Choroid plexus epithelial cell (primary cell): Measurements from ENCODE around the gene FBLN7.

ENCODE experiments used
- DNase-seq: peaks from one replicate; pipeline ENCODE4 v3.0.0-alpha.2; 2010; ENCODE audit warnings: low read depth
- H3K4me3 ChIP-seq: 2 replicates; pipeline ENCODE4 v1.5.1; 2011; ENCODE audit warnings: low read depth, mild to moderate bottlenecking, control low read depth, low read length, moderate library complexity
- CTCF ChIP-seq: conservative IDR thresholded peaks from 2 replicates; pipeline ENCODE4 v1.5.1; 2011; ENCODE audit warnings: low read depth, mild to moderate bottlenecking, control low read depth, inconsistent platforms, low read length, moderate library complexity

Gene FBLN7

GRCh38 chr2:112157472-112157871 lies 19.3 kb downstream of the FBLN7 start:
- no peak for DNase-seq
- TF ChIP-seq CTCF = no peak
- H3K4me3 ChIP-seq = no peak overlapping the region

DNA sequence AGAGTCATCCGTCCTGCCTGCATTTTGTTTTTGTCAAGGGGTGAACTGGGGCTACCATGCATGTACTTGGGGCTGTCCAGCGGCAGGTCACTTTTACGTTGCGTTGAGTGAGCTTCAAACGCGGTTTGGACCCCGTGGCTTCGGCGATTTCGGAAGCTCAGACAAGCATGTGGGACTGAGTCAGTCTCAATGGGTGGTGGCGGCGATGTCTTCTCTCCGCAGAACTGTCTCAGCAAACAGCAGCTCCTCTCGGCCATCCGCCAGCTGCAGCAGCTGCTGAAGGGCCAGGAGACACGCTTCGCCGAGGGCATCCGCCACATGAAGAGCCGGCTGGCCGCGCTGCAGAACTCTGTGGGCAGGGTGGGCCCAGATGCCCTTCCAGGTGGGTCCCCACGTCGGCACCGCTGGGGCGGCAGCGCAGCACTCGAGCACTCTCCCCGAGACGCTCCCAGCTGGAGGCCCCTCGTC lies 21.3 kb downstream of the FBLN7 start:
- H3K4me3 ChIP-seq = no peak overlapping the region
- TF ChIP-seq CTCF = no peak
- DNase-seq = no peak

DNA sequence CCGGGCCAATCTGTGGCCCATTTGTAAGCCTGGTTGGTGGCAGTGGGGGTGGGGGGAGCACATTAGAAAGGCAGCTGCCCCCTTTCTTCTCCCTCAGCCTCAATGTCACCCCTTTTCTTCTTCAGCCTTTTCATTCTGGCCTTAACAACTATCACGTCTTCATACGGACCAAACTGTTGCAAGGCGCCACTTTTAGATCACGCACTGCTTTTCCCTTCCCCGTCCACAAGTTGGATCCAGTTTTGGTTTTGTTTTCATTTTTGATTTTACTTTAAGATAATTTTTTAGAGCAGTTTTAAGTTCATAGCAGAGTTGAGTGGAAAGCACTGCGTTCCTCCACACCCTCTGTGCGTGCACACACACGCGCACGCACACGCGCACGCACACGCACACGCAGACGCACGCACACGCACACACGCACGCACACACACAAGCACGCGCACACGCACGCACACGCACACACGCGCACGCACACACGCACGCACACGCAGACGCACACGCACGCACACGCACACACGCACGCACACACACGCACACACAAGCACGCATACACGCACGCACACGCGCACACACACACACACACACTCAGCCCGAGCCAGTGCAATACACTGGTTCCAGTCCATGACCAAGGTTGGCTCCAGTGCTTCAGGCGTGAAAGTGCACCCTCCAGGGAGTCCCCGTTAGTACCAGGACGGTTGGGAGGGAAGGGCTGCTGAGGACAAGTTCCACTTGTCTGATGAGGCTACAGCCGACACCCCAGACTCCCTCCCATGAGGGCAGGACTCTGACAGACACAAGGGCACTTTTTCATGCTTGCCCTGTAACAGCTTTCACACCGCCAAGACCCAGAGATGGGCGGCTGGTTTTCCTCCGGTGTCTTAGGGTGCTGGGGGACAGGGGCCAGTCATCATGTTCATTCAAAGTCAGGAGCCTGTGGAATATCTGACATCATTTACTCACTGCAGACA lies 22.4 kb downstream of the FBLN7 start:
- no peak for DNase-seq
- no peak overlapping the region for H3K4me3 ChIP-seq
- no peak for TF ChIP-seq CTCF

DNA sequence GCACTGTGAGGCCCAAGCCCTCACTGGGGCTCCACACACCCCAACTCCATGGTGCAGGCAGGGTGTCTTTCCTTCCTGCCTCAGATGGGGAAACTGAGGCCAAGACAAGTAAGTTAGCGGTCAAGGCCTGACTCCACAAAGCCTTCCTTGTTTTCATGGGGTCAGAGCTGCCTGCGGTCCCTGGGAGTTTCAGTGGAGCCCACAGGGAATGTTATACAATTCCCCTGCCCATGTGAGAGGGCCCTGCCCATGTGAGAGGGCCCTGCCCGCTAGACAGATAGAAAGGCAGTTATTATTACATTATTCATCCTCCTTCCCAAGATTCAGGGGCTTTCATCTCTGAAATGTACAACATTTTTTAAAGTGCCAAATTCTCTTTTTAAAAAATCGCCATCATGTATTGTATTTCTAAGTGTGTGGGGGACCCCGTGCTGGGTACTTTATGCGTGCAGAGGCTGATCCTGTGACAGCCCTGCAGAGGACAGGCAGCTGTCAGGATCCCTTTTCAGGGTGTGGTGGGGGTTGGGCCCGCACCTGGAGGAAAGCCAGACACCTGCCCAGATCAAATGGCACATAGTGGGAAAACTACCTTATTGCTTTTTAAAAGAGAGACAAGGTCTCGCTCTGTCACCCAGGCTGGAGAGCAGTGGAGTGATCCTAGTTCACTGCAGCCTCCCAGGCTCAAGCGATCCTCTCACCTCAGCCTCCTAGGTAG lies 23.4 kb downstream of the FBLN7 start:
- DNase-seq = no peak
- H3K4me3 ChIP-seq = no peak overlapping the region
- no peak for TF ChIP-seq CTCF

- TF ChIP-seq CTCF = no peak
- no peak for DNase-seq
- no peak overlapping the region for H3K4me3 ChIP-seq
Observed at GRCh38 chr2:112162341-112162740, 24.2 kb downstream of the FBLN7 start.

DNA sequence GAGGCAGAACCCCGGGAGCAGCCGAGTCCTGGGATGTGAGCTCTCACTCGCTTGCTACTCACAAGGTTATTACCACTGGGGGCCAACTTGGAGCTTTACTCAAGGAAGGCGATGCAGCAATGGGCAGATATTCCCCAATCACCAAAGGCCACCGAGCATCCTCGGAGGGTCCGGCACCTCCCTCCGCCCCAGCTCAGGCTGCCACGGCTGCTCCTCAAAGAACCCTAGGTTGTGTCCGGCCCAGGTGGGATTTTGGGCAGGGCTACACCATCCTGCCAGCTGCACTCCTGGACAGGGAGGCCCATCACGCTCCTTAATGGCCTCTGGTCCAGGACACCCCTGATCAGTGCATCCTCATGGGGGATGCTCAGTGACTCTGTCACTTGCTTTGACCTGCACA lies 24.8 kb downstream of the FBLN7 start:
- DNase-seq = no peak
- no peak overlapping the region for H3K4me3 ChIP-seq
- TF ChIP-seq CTCF = no peak
